GM13977 (cell line): ENCODE results near the gene XPNPEP1.

Source experiments
- DNase-seq: peaks from one replicate; pipeline ENCODE4 v3.0.0; 2012; ENCODE audit warnings: low spot score
- CTCF ChIP-seq: IDR thresholded peaks from 2 replicates; pipeline ENCODE4 v1.5.1; 2012; ENCODE audit warnings: mild to moderate bottlenecking, control low read depth; ENCODE audit not compliant: insufficient read depth; ENCODE audit errors: extremely low read depth, missing control alignments
- in situ Hi-C: fragments of 300-500 bp; cut with MboI; formaldehyde crosslinking; loops from one replicate; pipeline ENCODE4 v1.12.0; 2022; ENCODE audit warnings: low sequenced_read_pairs, low pct_unique_long_range_greater_than_20kb, mixed read lengths, inconsistent platforms; ENCODE audit not compliant: unreplicated experiment

The XPNPEP1 gene

GRCh38 chr10:109895095-109895818 lies 28.1 kb downstream of the XPNPEP1 start:
- in situ Hi-C loops = loop anchor here (10.0 kb wide), 1 partner anchor 90 kb away; no protein-coding TSS in a partner anchor
- no peak for DNase-seq
- TF ChIP-seq CTCF = no peak

- TF ChIP-seq CTCF = no peak
- in situ Hi-C loops = loop anchor here (10.0 kb wide), 1 partner anchor 90 kb away; no protein-coding TSS in a partner anchor
- no peak for DNase-seq
These were observed 28.8 kb downstream of the XPNPEP1 start for GRCh38 chr10:109894516-109894915.

GRCh38 chr10:109893386-109893785 lies 29.9 kb downstream of the XPNPEP1 start:
- no peak for TF ChIP-seq CTCF
- no peak for DNase-seq
- in situ Hi-C loops = loop anchor here (10.0 kb wide), 1 partner anchor 91 kb away; no protein-coding TSS in a partner anchor

GRCh38 chr10:109892931-109893330 lies 30.4 kb downstream of the XPNPEP1 start:
- in situ Hi-C loops = loop anchor here (10.0 kb wide), 1 partner anchor 92 kb away; no protein-coding TSS in a partner anchor
- no peak for DNase-seq
- no peak for TF ChIP-seq CTCF

- no peak for TF ChIP-seq CTCF
- DNase-seq = no peak
- in situ Hi-C loops = loop anchor here (10.0 kb wide), 1 partner anchor 93 kb away; no protein-coding TSS in a partner anchor
These were observed 31.2 kb downstream of the XPNPEP1 start for GRCh38 chr10:109892117-109892516.

- no peak for TF ChIP-seq CTCF
- no peak for DNase-seq
- in situ Hi-C loops = loop anchor here (10.0 kb wide), 1 partner anchor 94 kb away; no protein-coding TSS in a partner anchor
These were observed 32.2 kb downstream of the XPNPEP1 start for GRCh38 chr10:109891105-109891504.
